SIG-M5 (cell line): ENCODE data around the gene DPYSL3.

ENCODE experiments used
- DNase-seq: peaks from one replicate; lab custom pipeline; 2025; lab: John Stamatoyannopoulos, UW

The DPYSL3 gene

GRCh38 chr5:147437161-147437596, 72.7 kb downstream of the DPYSL3 start:
- peak; percentile 85 for DNase-seq

GRCh38 chr5:147436596-147436995, 73.3 kb downstream of the DPYSL3 start:
- DNase-seq: no peak

- no peak for DNase-seq
Observed at GRCh38 chr5:147434049-147434448, 75.8 kb downstream of the DPYSL3 start.

GRCh38 chr5:147432323-147432722, 77.5 kb downstream of the DPYSL3 start:
- no peak for DNase-seq

GRCh38 chr5:147431586-147431985, 78.3 kb downstream of the DPYSL3 start:
- DNase-seq: no peak

GRCh38 chr5:147430628-147431027, 79.2 kb downstream of the DPYSL3 start:
- no peak for DNase-seq

- no peak for DNase-seq
Observed at GRCh38 chr5:147427521-147428401, 82.1 kb downstream of the DPYSL3 start.

- no peak for DNase-seq
Observed at GRCh38 chr5:147426640-147427327, 83.1 kb downstream of the DPYSL3 start.

- no peak for DNase-seq
Observed at GRCh38 chr5:147418613-147419012, 91.3 kb downstream of the DPYSL3 start.

GRCh38 chr5:147417135-147417813, 92.6 kb downstream of the DPYSL3 start:
- DNase-seq: no peak

- DNase-seq: no peak
Observed at GRCh38 chr5:147415651-147416050, 94.2 kb downstream of the DPYSL3 start.

GRCh38 chr5:147413266-147413665, 96.6 kb downstream of the DPYSL3 start:
- no peak for DNase-seq

- DNase-seq: no peak
Observed at GRCh38 chr5:147412561-147412960, 97.3 kb downstream of the DPYSL3 start.

GRCh38 chr5:147411359-147412319, 98.2 kb downstream of the DPYSL3 start:
- DNase-seq: no peak

GRCh38 chr5:147410496-147411358, 99.1 kb downstream of the DPYSL3 start:
- DNase-seq: no peak

- DNase-seq: no peak
Observed at GRCh38 chr5:147408980-147409379, 100.9 kb downstream of the DPYSL3 start.

- no peak for DNase-seq
Observed at GRCh38 chr5:147407094-147407681, 102.7 kb downstream of the DPYSL3 start.

GRCh38 chr5:147406636-147407035, 103.2 kb downstream of the DPYSL3 start:
- DNase-seq: no peak

GRCh38 chr5:147404706-147405105, 105.2 kb downstream of the DPYSL3 start:
- DNase-seq: no peak
